Thyroid gland (tissue), 4 donors: ENCODE data around the gene CNTN2. TPM values are rescaled to one million over a fixed set of nuclear protein-coding genes. Genes with fewer than 3 reads are reported as not detected.

Source experiments
- DNase-seq, 2 donors: peaks; one replicate each; pipeline ENCODE4 v3.0.0-alpha.2; 2019
- H3K27ac ChIP-seq, 3 donors: fragments of 200-600 bp; sonication (generic); 1 replicate in 2 of 3; 2 replicates in 1 of 3; pipeline ENCODE4 v1.5.1; 2016 to 2019; ENCODE audit warnings: mild to moderate bottlenecking in 1 of 3, moderate library complexity in 1 of 3
- H3K27me3 ChIP-seq: fragments of 200-600 bp; sonication (generic); one replicate; pipeline ENCODE4 v1.5.1; 2019
- H3K36me3 ChIP-seq, 2 donors: fragments of 200-600 bp; sonication (generic); one replicate each; pipeline ENCODE4 v1.5.1; 2016 to 2019
- H3K4me1 ChIP-seq, 2 donors: fragments of 200-600 bp; sonication (generic); one replicate each; pipeline ENCODE4 v1.5.1; 2017 to 2019
- H3K4me3 ChIP-seq, 3 donors: fragments of 200-600 bp; sonication (generic); replicated peaks in 1 of 3; 1 replicate in 2 of 3; 2 replicates in 1 of 3; pipeline ENCODE4 v1.5.1; 2016; ENCODE audit warnings: mild to moderate bottlenecking in 1 of 3
- H3K9me3 ChIP-seq: fragments of 200-600 bp; sonication (generic); one replicate; pipeline ENCODE4 v1.5.1; 2017
- POLR2A ChIP-seq, 2 donors: fragments of 450-650 bp; IDR thresholded peaks; one replicate each; pipeline ENCODE4 v1.6.1; 2017; ENCODE audit warnings: antibody characterized with exemption in 2 of 2, mild to moderate bottlenecking in 2 of 2, moderate library complexity in 1 of 2
- WGBS, 2 donors: methylation state at CpG; one replicate each; pipeline ENCODE4 v1.1.5; 2017; 5-methylcytosine and 5-hydroxymethylcytosine counted together
- intact Hi-C: fragments of 100-400 bp; cut with DNase I; formaldehyde crosslinking; loops from one replicate; pipeline ENCODE4 v1.15.1; 2023
- total RNA-seq, 4 donors: library from RNA; depleted of rRNA; stranded (reverse); fragments of >200 nt; gene quantifications; one replicate each; pipeline ENCODE4 v1.2.3, GENCODE V29; 2016
- TF ChIP-seq, protein P1 (sequence below), 6 experiments: fragments of 200-600 bp in 3 of 6; fragments of 450-650 bp in 3 of 6; sonication (generic) in 3 of 6; IDR thresholded peaks; one replicate each; pipeline ENCODE4 v1.5.1; 2016 to 2019; ENCODE audit warnings: antibody characterized with exemption in 6 of 6, mild to moderate bottlenecking in 2 of 6, inconsistent platforms in 1 of 6, moderate library complexity in 1 of 6

CNTN2 gene, protein sequence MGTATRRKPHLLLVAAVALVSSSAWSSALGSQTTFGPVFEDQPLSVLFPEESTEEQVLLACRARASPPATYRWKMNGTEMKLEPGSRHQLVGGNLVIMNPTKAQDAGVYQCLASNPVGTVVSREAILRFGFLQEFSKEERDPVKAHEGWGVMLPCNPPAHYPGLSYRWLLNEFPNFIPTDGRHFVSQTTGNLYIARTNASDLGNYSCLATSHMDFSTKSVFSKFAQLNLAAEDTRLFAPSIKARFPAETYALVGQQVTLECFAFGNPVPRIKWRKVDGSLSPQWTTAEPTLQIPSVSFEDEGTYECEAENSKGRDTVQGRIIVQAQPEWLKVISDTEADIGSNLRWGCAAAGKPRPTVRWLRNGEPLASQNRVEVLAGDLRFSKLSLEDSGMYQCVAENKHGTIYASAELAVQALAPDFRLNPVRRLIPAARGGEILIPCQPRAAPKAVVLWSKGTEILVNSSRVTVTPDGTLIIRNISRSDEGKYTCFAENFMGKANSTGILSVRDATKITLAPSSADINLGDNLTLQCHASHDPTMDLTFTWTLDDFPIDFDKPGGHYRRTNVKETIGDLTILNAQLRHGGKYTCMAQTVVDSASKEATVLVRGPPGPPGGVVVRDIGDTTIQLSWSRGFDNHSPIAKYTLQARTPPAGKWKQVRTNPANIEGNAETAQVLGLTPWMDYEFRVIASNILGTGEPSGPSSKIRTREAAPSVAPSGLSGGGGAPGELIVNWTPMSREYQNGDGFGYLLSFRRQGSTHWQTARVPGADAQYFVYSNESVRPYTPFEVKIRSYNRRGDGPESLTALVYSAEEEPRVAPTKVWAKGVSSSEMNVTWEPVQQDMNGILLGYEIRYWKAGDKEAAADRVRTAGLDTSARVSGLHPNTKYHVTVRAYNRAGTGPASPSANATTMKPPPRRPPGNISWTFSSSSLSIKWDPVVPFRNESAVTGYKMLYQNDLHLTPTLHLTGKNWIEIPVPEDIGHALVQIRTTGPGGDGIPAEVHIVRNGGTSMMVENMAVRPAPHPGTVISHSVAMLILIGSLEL
- under 1 TPM in 3 of 4 donors, not detected in 1; 0.20 to 0.45 (median 0.27) TPM for total RNA-seq

DNA sequence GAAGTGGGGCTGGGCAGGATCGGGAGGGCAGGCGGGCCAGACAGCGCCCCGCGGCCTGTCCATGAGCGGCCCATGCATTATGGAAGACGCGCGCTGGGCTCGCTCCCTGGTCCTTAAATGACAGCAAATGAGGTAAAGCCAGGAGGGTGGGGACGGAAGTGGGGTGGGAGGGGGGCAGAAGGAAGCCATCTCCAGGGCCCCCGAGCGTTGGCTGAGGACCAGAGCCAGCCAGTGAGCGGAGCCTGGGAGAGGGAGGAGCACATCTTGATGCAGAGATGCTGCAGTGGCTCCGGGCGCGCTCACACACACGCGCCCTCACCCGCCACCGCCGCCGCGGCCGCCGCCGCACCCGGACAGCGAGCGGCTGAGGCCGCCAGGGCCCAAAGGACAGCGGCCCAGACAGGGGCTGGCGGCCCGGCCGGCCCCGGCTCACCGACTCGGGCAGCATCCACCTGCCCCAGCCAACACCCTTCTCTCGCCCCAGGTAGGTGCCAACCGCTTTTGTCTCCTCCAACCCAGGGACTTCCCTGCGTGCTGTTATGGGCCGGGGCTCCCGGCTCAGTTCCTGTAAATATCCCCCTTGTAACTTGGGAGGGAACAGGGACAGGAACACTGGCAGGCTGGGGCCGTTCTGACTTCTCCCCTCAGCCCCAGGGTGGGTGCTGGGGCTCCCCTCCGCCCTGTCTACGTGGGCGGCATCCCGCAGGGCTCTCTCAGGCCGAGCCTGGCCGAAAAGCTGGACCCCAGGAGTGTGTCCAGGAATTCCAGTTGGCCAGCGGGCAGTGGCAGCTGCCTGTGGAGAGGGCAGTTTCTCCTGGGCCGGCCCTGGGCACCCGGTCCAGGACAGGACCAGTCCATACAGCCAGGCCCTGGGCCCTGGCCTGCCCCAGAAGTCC, at the start of gene CNTN2:
Gene CNTN2 (plus strand): TSS at position 302 of the 896 bp plus-strand sequence. CDS start 9,974 bp downstream, outside the sequence.
- Histone ChIP-seq H3K4me3 (no peak within 1 kb of the TSS), H3K4me1 (no peaks in the 10 kb centered on the region), H3K36me3 (no peaks in the 10 kb centered on the region), H3K9me3 (no peaks in the 10 kb centered on the region), H3K27me3 (no peaks in the 10 kb centered on the region), H3K27ac (no peak within 1 kb of the TSS)
- intact Hi-C loops, result no loop called here
- DNase-seq, result no peak
- 10% methylated on average over 16 to 25 of the region's 53 CpGs for WGBS, 2 donors
- TF ChIP-seq, protein P1, sequence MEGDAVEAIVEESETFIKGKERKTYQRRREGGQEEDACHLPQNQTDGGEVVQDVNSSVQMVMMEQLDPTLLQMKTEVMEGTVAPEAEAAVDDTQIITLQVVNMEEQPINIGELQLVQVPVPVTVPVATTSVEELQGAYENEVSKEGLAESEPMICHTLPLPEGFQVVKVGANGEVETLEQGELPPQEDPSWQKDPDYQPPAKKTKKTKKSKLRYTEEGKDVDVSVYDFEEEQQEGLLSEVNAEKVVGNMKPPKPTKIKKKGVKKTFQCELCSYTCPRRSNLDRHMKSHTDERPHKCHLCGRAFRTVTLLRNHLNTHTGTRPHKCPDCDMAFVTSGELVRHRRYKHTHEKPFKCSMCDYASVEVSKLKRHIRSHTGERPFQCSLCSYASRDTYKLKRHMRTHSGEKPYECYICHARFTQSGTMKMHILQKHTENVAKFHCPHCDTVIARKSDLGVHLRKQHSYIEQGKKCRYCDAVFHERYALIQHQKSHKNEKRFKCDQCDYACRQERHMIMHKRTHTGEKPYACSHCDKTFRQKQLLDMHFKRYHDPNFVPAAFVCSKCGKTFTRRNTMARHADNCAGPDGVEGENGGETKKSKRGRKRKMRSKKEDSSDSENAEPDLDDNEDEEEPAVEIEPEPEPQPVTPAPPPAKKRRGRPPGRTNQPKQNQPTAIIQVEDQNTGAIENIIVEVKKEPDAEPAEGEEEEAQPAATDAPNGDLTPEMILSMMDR (IDR thresholded peaks at IDR 0.05), result no peak
- TF ChIP-seq POLR2A (IDR thresholded peaks at IDR 0.05), result no peak

DNA sequence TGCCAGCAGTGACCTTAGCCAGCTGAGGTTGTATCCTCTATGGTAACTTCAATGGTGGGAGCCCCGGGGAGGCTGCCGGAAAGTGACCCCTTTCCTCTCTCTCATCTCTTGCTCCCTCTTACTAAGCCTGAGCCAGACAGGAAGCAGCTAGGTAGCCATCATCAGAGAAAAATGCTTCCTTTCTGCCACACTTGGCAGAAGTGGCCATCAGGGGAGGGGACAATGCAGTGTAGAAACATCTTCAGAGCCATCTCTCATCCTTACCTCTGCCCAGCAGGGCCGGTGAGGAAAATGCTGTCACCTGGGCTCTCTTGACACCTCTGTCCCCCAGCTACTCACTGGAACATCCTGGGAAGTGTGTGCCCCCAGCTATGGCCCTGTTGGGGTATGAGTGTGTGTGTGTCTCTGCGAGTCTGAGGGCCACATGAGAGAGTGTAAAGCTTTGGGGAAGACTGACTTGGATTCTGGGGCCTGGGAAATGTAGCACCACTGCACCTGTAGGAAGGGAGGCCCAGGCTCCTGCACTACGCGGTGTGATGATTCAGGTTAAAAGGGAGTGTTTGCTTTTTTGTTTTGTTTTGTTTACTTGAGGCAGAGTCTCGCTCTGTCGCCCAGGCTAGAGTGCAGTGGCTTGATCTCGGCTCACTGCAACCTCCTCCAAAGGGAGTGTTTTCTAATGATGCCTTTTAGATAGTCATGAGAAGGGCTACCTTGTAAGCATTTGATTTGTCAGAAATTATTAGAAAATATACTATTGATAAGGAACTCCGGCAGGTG, 48.7 kb upstream of the CNTN2 start:
- Histone ChIP-seq H3K27me3 (no peaks in the 10 kb centered on the region), H3K4me1 (no peaks in the 10 kb centered on the region), H3K36me3 (no peaks in the 10 kb centered on the region), H3K4me3 (no peak overlapping the region), H3K27ac (no peak overlapping the region), H3K9me3 (no peaks in the 10 kb centered on the region)
- intact Hi-C loops, result loop anchor here (5.0 kb wide), 1 partner anchor 263 kb away; no protein-coding TSS in a partner anchor
- no peak for TF ChIP-seq POLR2A (IDR thresholded peaks at IDR 0.05)
- TF ChIP-seq, protein P1 (IDR thresholded peaks at IDR 0.05), result no peak
- DNase-seq, result no peak
- 85 to 87% methylated on average over 10 of the region's 10 CpGs for WGBS, 2 donors

DNA sequence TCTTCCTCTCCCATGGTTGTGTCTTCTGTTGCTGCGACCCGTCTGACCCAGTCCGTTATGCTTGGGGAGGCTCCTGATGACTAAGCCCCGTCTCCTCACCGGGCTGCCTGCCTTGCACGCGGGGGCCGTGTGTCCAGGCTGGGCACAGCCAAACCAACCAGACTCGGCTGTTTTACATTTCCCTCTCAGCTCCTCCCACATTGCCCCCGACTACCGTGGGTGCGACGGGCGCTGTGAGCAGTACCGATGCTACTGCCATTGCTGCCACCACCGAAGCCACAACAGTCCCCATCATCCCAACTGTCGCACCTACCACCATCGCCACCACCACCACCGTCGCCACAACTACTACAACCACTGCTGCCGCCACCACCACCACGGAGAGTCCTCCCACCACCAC, 46.0 kb upstream of the CNTN2 start:
- TF ChIP-seq, protein P1 (IDR thresholded peaks at IDR 0.05), result no peak
- no peak for TF ChIP-seq POLR2A (IDR thresholded peaks at IDR 0.05)
- no peak for DNase-seq
- H3K27ac ChIP-seq, result no peak overlapping the region

DNA sequence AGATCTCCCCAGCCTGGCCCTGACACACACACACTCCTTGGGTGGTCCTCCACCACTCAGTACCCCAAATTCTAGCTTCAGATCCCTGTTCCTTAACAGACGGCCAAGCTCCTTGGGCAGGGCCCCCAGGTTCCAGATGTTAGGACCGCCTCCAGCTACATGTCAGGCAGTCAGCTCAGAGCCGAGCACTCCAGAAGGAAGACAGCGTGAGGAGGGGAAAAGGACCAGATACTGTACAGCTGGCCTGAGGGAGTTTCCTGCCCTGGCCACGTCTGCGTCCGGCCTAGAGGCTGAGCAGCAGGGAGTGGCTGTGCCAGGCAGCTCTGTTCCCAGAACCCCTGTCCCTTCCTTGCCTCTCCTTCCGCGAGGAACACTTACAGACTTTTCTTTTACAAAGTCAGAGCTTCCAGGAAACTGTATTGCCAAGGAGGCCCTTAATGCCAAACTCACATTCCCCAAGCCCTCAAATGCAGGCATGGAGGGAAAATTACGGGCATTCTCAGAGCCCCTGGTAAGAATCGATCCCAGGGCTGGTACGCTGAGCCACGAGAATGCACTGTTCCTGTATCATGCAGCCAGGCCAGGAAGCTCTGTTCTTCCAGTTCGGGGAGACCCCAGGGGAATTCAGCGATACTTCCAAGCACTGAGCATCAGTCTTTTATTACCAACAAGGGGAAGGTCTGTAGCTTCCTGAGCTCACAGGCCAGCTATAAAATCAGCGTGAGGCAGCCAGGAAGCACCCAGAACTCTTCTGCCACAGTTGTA, 45.2 kb upstream of the CNTN2 start:
- intact Hi-C loops, result no loop called here
- no peak overlapping the region for H3K27ac ChIP-seq
- no peak overlapping the region for H3K4me3 ChIP-seq
- H3K9me3 ChIP-seq, result no peaks in the 10 kb centered on the region
- H3K4me1 ChIP-seq, result no peaks in the 10 kb centered on the region
- no peaks in the 10 kb centered on the region for H3K27me3 ChIP-seq
- DNase-seq, result no peak
- no peaks in the 10 kb centered on the region for H3K36me3 ChIP-seq
- 60 to 82% methylated on average over 16 of the region's 16 CpGs for WGBS, 2 donors
- no peak for TF ChIP-seq POLR2A (IDR thresholded peaks at IDR 0.05)
- TF ChIP-seq, protein P1 (IDR thresholded peaks at IDR 0.05), result no peak

More for the DNA sequence above, 46.0 kb upstream of the CNTN2 start:
- no peaks in the 10 kb centered on the region for H3K4me1 ChIP-seq
- intact Hi-C loops, result no loop called here
- H3K36me3 ChIP-seq, result no peaks in the 10 kb centered on the region
- WGBS, 2 donors, result 88 to 97% methylated on average over 22 of the region's 22 CpGs
- H3K4me3 ChIP-seq, result no peak overlapping the region
- H3K27me3 ChIP-seq, result no peaks in the 10 kb centered on the region
- no peaks in the 10 kb centered on the region for H3K9me3 ChIP-seq
